Stimulated activated naive B cell treated with anti-CD40 and anti-IgM and Interleukin-4, amounts not matched to agents 10 μg/mL and 1 μg/mL and 100 μg/mL, for 72 hours (primary cell): ENCODE data around the gene DYSF.

Source experiments
- ATAC-seq, 2 donors: fragments of 150-1000 bp; cut with Tn5 transposase; replicated peaks; 2 replicates each; pipeline ENCODE4 v1.10.0; 2021; ENCODE audit warnings: moderate library complexity in 1 of 2
- DNase-seq: peaks from one replicate; pipeline ENCODE4 v3.0.0; 2021
- H3K27ac Mint-ChIP-seq: one replicate; pipeline ENCODE4 v1.8.0; 2022; ENCODE audit warnings: mild to moderate bottlenecking, mixed read lengths
- H3K27me3 Mint-ChIP-seq, 2 donors: one replicate each; pipeline ENCODE4 v1.8.0; 2022; ENCODE audit warnings: mixed read lengths in 2 of 2
- H3K36me3 Mint-ChIP-seq, 2 donors: one replicate each; pipeline ENCODE4 v1.8.0; 2022; ENCODE audit warnings: mixed read lengths in 2 of 2, mild to moderate bottlenecking in 1 of 2
- H3K4me1 Mint-ChIP-seq, 2 donors: one replicate each; pipeline ENCODE4 v1.8.0; 2022; ENCODE audit warnings: mixed read lengths in 2 of 2, mild to moderate bottlenecking in 1 of 2
- H3K4me3 Mint-ChIP-seq, 2 donors: one replicate each; pipeline ENCODE4 v1.8.0; 2022; ENCODE audit warnings: mild to moderate bottlenecking in 2 of 2, mixed read lengths in 2 of 2, moderate library complexity in 1 of 2
- H3K9me3 Mint-ChIP-seq, 2 donors: one replicate each; pipeline ENCODE4 v1.8.0; 2022; ENCODE audit warnings: mixed read lengths in 2 of 2, mild to moderate bottlenecking in 1 of 2

The DYSF gene

GRCh38 chr2:71712158-71712818 lies 258.9 kb downstream of the DYSF start:
- Mint-ChIP-seq H3K27ac (no peak overlapping the region), H3K27me3 (peaks cover 6% of the 10 kb centered on the region in 2 donors), H3K36me3 (no peaks in the 10 kb centered on the region), H3K9me3 (no peaks in the 10 kb centered on the region), H3K4me3 (no peak overlapping the region), H3K4me1 (no peaks in the 10 kb centered on the region)
- no peak for DNase-seq
- no peak for ATAC-seq

GRCh38 chr2:71713581-71714580 lies 260.5 kb downstream of the DYSF start:
- H3K4me3 Mint-ChIP-seq = no peak overlapping the region
- H3K27ac Mint-ChIP-seq = no peak overlapping the region
- H3K36me3 Mint-ChIP-seq = no peaks in the 10 kb centered on the region
- DNase-seq = no peak
- H3K27me3 Mint-ChIP-seq = peaks cover 6% of the 10 kb centered on the region in 2 donors
- ATAC-seq = no peak
- H3K4me1 Mint-ChIP-seq = no peaks in the 10 kb centered on the region
- peaks cover 0 to 2% of the 10 kb centered on the region in 2 donors for H3K9me3 Mint-ChIP-seq

- H3K4me3 Mint-ChIP-seq = no peak overlapping the region
Measured at GRCh38 chr2:71714601-71715240, 261.4 kb downstream of the DYSF start.

GRCh38 chr2:71715241-71715750 lies 261.9 kb downstream of the DYSF start:
- H3K9me3 Mint-ChIP-seq = peaks cover 0 to 2% of the 10 kb centered on the region in 2 donors
- H3K27ac Mint-ChIP-seq = no peak overlapping the region

More at GRCh38 chr2:71714601-71715240, 261.4 kb downstream of the DYSF start:
- H3K9me3 Mint-ChIP-seq = peaks cover 0 to 2% of the 10 kb centered on the region in 2 donors
- H3K36me3 Mint-ChIP-seq = no peaks in the 10 kb centered on the region
- peaks cover 6% of the 10 kb centered on the region in 2 donors for H3K27me3 Mint-ChIP-seq
- ATAC-seq (no peak), DNase-seq (no peak)
- H3K27ac Mint-ChIP-seq = no peak overlapping the region
- H3K4me1 Mint-ChIP-seq = no peaks in the 10 kb centered on the region

DNA sequence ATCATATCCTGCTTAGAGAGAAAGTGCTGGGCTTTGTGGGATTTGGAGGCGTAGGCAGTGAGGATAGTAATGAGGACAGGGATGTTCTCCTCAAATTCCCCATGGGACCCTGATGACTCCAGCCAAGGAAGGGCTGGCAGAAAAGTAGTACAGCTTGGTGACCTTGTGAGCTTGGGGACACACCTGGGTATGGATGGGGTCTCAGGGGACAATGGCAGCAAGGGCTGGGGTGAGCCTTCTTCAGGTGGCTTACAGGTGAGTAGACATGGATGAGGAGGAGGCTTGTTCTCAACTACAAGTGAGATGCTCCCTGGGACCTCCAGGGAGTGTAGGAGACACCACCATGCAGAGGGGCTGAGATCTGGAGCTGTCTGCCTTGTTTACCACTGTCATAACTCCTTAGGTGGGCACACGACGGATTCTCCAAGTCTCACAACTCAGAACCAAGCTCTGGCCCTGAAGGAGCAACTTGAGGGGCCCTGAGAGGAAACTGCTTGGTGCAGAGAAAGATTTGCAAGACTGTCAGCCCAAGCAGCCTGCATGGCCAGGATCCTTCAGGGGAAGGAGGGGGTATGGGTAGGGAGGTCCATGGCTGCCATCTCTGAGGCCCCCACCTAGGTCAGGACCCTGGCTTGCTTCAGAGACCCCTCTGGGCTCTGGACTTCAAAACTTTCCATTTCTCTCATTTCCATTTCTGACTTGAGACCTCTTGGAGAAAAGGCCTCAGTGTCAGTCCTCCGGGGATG lies 262.8 kb downstream of the DYSF start:
- Mint-ChIP-seq H3K36me3 (no peaks in the 10 kb centered on the region), H3K4me1 (no peaks in the 10 kb centered on the region), H3K4me3 (no peak overlapping the region), H3K27ac (no peak overlapping the region), H3K9me3 (peaks cover 0 to 2% of the 10 kb centered on the region in 2 donors), H3K27me3 (peaks cover 6% of the 10 kb centered on the region in 2 donors)
- DNase-seq = no peak
- no peak for ATAC-seq

More at GRCh38 chr2:71715241-71715750, 261.9 kb downstream of the DYSF start:
- no peak for ATAC-seq
- no peak for DNase-seq
- Mint-ChIP-seq H3K4me3 (no peak overlapping the region), H3K27me3 (peaks cover 6% of the 10 kb centered on the region in 2 donors), H3K4me1 (no peaks in the 10 kb centered on the region), H3K36me3 (no peaks in the 10 kb centered on the region)

GRCh38 chr2:71716697-71717624 lies 263.6 kb downstream of the DYSF start:
- DNase-seq (no peak), ATAC-seq (no peak)
- H3K27me3 Mint-ChIP-seq = no peaks in the 10 kb centered on the region
- no peaks in the 10 kb centered on the region for H3K4me1 Mint-ChIP-seq
- H3K9me3 Mint-ChIP-seq = peaks cover under 1 to 2% of the 10 kb centered on the region in 2 donors
- no peak overlapping the region for H3K27ac Mint-ChIP-seq
- H3K36me3 Mint-ChIP-seq = no peaks in the 10 kb centered on the region
- no peak overlapping the region for H3K4me3 Mint-ChIP-seq

DNA sequence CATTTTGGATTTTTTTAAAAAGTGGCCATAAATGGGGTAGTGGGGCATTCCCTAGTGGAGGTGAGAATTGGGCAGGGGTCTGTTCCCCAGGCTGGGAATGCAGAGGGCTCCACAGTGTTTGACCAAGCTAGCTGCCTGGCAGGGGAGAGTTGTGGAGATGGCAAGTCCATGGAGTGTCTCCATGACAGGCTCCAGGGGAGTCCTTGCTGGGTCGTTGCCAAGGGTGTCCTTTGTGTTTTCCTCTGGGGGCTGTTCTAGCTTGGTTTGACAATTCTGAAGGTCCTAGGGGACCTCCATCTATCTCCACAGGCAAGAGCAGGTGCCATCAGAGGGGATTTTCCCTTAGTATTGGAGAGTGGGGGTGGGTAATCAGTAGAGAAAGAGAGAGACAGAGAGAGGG lies 265.3 kb downstream of the DYSF start:
- no peak for DNase-seq
- H3K4me3 Mint-ChIP-seq = no peak overlapping the region
- no peaks in the 10 kb centered on the region for H3K27me3 Mint-ChIP-seq
- ATAC-seq = no peak
- H3K9me3 Mint-ChIP-seq = peaks cover 5 to 6% of the 10 kb centered on the region in 2 donors
- H3K4me1 Mint-ChIP-seq = no peaks in the 10 kb centered on the region
- H3K36me3 Mint-ChIP-seq = no peaks in the 10 kb centered on the region
- H3K27ac Mint-ChIP-seq = no peak overlapping the region

- DNase-seq (no peak), ATAC-seq (no peak)
- no peaks in the 10 kb centered on the region for H3K36me3 Mint-ChIP-seq
- H3K27me3 Mint-ChIP-seq = no peaks in the 10 kb centered on the region
- H3K27ac Mint-ChIP-seq = no peak overlapping the region
- H3K9me3 Mint-ChIP-seq = peaks cover 5 to 7% of the 10 kb centered on the region in 2 donors
- no peak overlapping the region for H3K4me3 Mint-ChIP-seq
- no peaks in the 10 kb centered on the region for H3K4me1 Mint-ChIP-seq
Measured at GRCh38 chr2:71719520-71720282, 266.3 kb downstream of the DYSF start.

DNA sequence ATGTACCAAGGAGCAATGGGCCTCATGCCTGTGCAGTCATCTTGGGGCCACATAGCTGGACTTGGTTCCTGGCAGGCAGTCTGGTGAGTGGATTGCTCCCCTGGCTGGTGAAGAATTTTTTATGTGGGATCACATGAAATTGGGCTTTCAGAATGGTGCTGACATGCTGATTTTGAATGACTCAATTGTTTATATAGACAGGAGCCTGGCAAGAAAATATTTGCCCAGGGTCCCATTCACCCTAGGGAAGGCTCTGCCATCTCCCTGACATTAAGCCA lies 266.9 kb downstream of the DYSF start:
- Mint-ChIP-seq H3K36me3 (no peaks in the 10 kb centered on the region), H3K4me3 (no peak overlapping the region), H3K9me3 (peaks cover 5 to 7% of the 10 kb centered on the region in 2 donors), H3K27me3 (no peaks in the 10 kb centered on the region), H3K27ac (no peak overlapping the region), H3K4me1 (no peaks in the 10 kb centered on the region)
- ATAC-seq (no peak), DNase-seq (no peak)

- Mint-ChIP-seq H3K27me3 (no peaks in the 10 kb centered on the region), H3K4me1 (no peaks in the 10 kb centered on the region), H3K4me3 (no peak overlapping the region), H3K9me3 (peaks cover 5 to 7% of the 10 kb centered on the region in 2 donors), H3K36me3 (no peaks in the 10 kb centered on the region), H3K27ac (no peak overlapping the region)
- ATAC-seq = no peak
- no peak for DNase-seq
Measured at GRCh38 chr2:71720596-71721361, 267.4 kb downstream of the DYSF start.

DNA sequence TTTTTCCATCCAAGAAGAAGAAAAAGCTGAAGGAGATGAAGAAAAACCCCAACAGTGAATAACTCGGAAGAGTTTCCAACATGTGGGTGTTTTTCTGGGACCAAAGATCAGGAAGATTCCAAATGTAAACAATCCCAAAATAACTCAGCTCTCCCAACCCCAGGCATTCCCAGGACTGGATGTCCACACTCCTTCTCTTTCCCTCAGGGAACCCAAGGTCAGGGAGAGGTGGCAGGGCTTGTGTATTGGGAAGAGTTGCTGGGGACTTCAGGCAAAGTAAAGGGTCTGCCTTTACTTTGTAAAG lies 268.0 kb downstream of the DYSF start:
- no peak for ATAC-seq
- Mint-ChIP-seq H3K36me3 (no peaks in the 10 kb centered on the region), H3K4me1 (no peaks in the 10 kb centered on the region)

GRCh38 chr2:71721669-71722068 lies 268.3 kb downstream of the DYSF start:
- H3K36me3 Mint-ChIP-seq = no peaks in the 10 kb centered on the region
- ATAC-seq = no peak
- no peak for DNase-seq
- peaks cover 5 to 7% of the 10 kb centered on the region in 2 donors for H3K9me3 Mint-ChIP-seq
- H3K27ac Mint-ChIP-seq = no peak overlapping the region
- no peaks in the 10 kb centered on the region for H3K4me1 Mint-ChIP-seq
- H3K4me3 Mint-ChIP-seq = no peak overlapping the region
- no peaks in the 10 kb centered on the region for H3K27me3 Mint-ChIP-seq

More for the DNA sequence above, 268.0 kb downstream of the DYSF start:
- H3K27me3 Mint-ChIP-seq = no peaks in the 10 kb centered on the region
- no peak overlapping the region for H3K4me3 Mint-ChIP-seq
- DNase-seq = no peak
- H3K9me3 Mint-ChIP-seq = peaks cover 5 to 7% of the 10 kb centered on the region in 2 donors
- H3K27ac Mint-ChIP-seq = no peak overlapping the region
